Naive thymus-derived CD8-positive, alpha-beta T cell (primary cell): ENCODE results near the gene C10orf71. TPM values are rescaled to one million over a fixed set of nuclear protein-coding genes. Genes with fewer than 3 reads are reported as not detected.

ENCODE experiments used
- ATAC-seq, 2 donors: fragments of 150-1000 bp; cut with Tn5 transposase in 1 of 2; sonication (Bioruptor Pico), chemical (Tn5 transposase) in 1 of 2; 1 replicate in 1 of 2; 2 replicates in 1 of 2; pipeline ENCODE4 v1.10.0; 2021; ENCODE audit warnings: mild to moderate bottlenecking in 2 of 2, moderate library complexity in 2 of 2
- POLR2A ChIA-PET: fragments of 350-600 bp; sonication (Branson Sonifier 250); formaldehyde crosslinking; loops from one replicate; lab custom pipeline; 2021; ENCODE audit warnings: antibody characterized with exemption; lab: Charles Lee
- DNase-seq, 10 donors: peaks; one replicate each; pipeline versions ENCODE4 v3.0.0 to v3.0.0-alpha.2; 2020 to 2022
- H3K27ac Mint-ChIP-seq, 10 donors: one replicate each; pipeline ENCODE4 v1.8.0; 2020 to 2022; ENCODE audit warnings: mild to moderate bottlenecking in 10 of 10, mixed read lengths in 10 of 10, moderate library complexity in 4 of 10, inconsistent platforms in 1 of 10
- H3K27me3 Mint-ChIP-seq, 5 donors: one replicate each; pipeline ENCODE4 v1.8.0; 2021 to 2022; ENCODE audit warnings: mixed read lengths in 5 of 5
- H3K36me3 Mint-ChIP-seq, 3 donors: one replicate each; pipeline ENCODE4 v1.8.0; 2020 to 2022; ENCODE audit warnings: mixed read lengths in 3 of 3, mild to moderate bottlenecking in 2 of 3, inconsistent platforms in 1 of 3
- H3K4me1 Mint-ChIP-seq, 4 donors: one replicate each; pipeline ENCODE4 v1.8.0; 2021 to 2022; ENCODE audit warnings: mixed read lengths in 4 of 4
- H3K4me3 Mint-ChIP-seq, 10 donors: one replicate each; pipeline ENCODE4 v1.8.0; 2020 to 2022; ENCODE audit warnings: mild to moderate bottlenecking in 10 of 10, mixed read lengths in 10 of 10, moderate library complexity in 6 of 10, inconsistent platforms in 1 of 10
- H3K9me3 Mint-ChIP-seq, 9 donors: one replicate each; pipeline ENCODE4 v1.8.0; 2020 to 2022; ENCODE audit warnings: mixed read lengths in 9 of 9, mild to moderate bottlenecking in 3 of 9, inconsistent platforms in 1 of 9, moderate library complexity in 1 of 9
- polyA plus RNA-seq, 3 donors: library from polyadenylated mRNA; unstranded; fragments of 300-500 nt; fragmentation: Illumina TruSeq; gene quantifications; one replicate each; pipeline ENCODE4 v1.2.3, GENCODE V29; 2021
- total RNA-seq, 8 experiments: library from RNA in 2 of 8; stranded (reverse) in 2 of 8; gene quantifications; one replicate each; pipeline ENCODE4 v1.2.3 and lab custom pipeline; 2021 to 2026

Gene C10orf71
- total and polyA plus RNA-seq, 5 experiments from 2014 or later, result not detected

GRCh38 chr10:49327036-49327813 is 28.3 kb downstream of the C10orf71 start:
- no peak for DNase-seq
- no peak overlapping the region for H3K4me3 Mint-ChIP-seq
- no peak for ATAC-seq
- peaks cover 0 to 1% (median 0%) of the 10 kb centered on the region in 5 donors for H3K27me3 Mint-ChIP-seq
- H3K4me1 Mint-ChIP-seq, result no peaks in the 10 kb centered on the region
- no peak overlapping the region for H3K27ac Mint-ChIP-seq
- POLR2A ChIA-PET, result no interaction called here
- no peaks in the 10 kb centered on the region for H3K9me3 Mint-ChIP-seq
- no peaks in the 10 kb centered on the region for H3K36me3 Mint-ChIP-seq

- H3K36me3 Mint-ChIP-seq, result peaks cover 0 to under 1% (median 0%) of the 10 kb centered on the region in 3 donors
- POLR2A ChIA-PET, result no interaction called here
- H3K9me3 Mint-ChIP-seq, result no peaks in the 10 kb centered on the region
- H3K4me3 Mint-ChIP-seq, result no peak overlapping the region
- peaks cover 0 to 1% (median 0%) of the 10 kb centered on the region in 5 donors for H3K27me3 Mint-ChIP-seq
- H3K4me1 Mint-ChIP-seq, result no peaks in the 10 kb centered on the region
- H3K27ac Mint-ChIP-seq, result no peak overlapping the region
- no peak for DNase-seq
- no peak for ATAC-seq
These were observed 29.6 kb downstream of the C10orf71 start for GRCh38 chr10:49328401-49329145.

- Mint-ChIP-seq H3K4me3 (no peak overlapping the region), H3K36me3 (peaks cover 0 to 6% (median 4%) of the 10 kb centered on the region in 3 donors), H3K4me1 (no peaks in the 10 kb centered on the region), H3K27ac (no peak overlapping the region), H3K27me3 (peaks cover 0 to 5% (median 0%) of the 10 kb centered on the region in 5 donors), H3K9me3 (peaks cover 0 to 2% (median 0%) of the 10 kb centered on the region in 9 donors)
- DNase-seq (no peak), ATAC-seq (no peak)
- POLR2A ChIA-PET, result no interaction called here
These were observed 30.2 kb downstream of the C10orf71 start for GRCh38 chr10:49329146-49329505.

DNA sequence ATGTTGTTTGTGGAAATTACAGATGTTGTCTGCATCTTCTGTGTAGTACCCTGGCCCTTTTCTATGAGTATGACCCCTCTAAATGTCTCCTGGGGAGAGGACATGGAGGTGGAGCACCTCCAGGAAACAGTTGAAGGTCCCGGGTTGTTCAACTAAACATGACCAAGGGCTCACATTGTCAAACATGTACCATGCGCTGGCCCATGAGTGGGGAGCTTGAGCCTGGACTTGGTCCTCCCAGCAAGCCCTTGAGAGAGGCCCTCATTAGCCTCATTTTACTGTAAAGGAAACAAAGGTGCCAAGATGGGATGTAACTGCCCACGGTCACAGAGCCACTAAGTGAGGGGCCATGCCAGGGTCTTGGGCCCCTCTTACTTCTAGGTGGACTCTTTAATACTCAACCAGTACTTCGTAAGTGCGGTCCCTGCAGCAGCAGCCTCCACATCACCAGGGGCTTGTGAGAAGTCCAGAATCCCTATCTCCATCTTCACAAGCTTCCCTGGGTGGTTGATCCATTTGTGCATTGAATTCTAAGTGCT is 31.2 kb downstream of the C10orf71 start:
- Mint-ChIP-seq H3K27ac (no peak overlapping the region), H3K4me1 (peaks cover 4 to 6% (median 4%) of the 10 kb centered on the region in 4 donors), H3K36me3 (peaks cover 0 to 7% (median 4%) of the 10 kb centered on the region in 3 donors), H3K4me3 (no peak overlapping the region), H3K27me3 (peaks cover 0 to 5% (median 0%) of the 10 kb centered on the region in 5 donors), H3K9me3 (peaks cover 0 to 12% (median 6%) of the 10 kb centered on the region in 9 donors)
- ATAC-seq (no peak), DNase-seq (no peak)
- POLR2A ChIA-PET, result no interaction called here

- POLR2A ChIA-PET, result no interaction called here
- peaks cover 10 to 14% (median 12%) of the 10 kb centered on the region in 4 donors for H3K4me1 Mint-ChIP-seq
- peaks cover 0 to 17% (median 9%) of the 10 kb centered on the region in 3 donors for H3K36me3 Mint-ChIP-seq
- DNase-seq, result no peak
- no peak overlapping the region for H3K27ac Mint-ChIP-seq
- H3K27me3 Mint-ChIP-seq, result peaks cover 0 to 5% (median 0%) of the 10 kb centered on the region in 5 donors
- H3K4me3 Mint-ChIP-seq, result no peak overlapping the region
- no peak for ATAC-seq
- peaks cover 0 to 25% (median 14%) of the 10 kb centered on the region in 9 donors for H3K9me3 Mint-ChIP-seq
These were observed 32.5 kb downstream of the C10orf71 start for GRCh38 chr10:49331431-49331830.

- Mint-ChIP-seq H3K27ac (no peak overlapping the region), H3K4me3 (no peak overlapping the region), H3K27me3 (peaks cover 0 to 5% (median 0%) of the 10 kb centered on the region in 5 donors), H3K36me3 (peaks cover 0 to 17% (median 9%) of the 10 kb centered on the region in 3 donors), H3K4me1 (peaks cover 10 to 14% (median 12%) of the 10 kb centered on the region in 4 donors), H3K9me3 (peaks cover 0 to 25% (median 14%) of the 10 kb centered on the region in 9 donors)
- DNase-seq (no peak), ATAC-seq (no peak)
- POLR2A ChIA-PET, result no interaction called here
These were observed 33.4 kb downstream of the C10orf71 start for GRCh38 chr10:49332333-49332732.

DNA sequence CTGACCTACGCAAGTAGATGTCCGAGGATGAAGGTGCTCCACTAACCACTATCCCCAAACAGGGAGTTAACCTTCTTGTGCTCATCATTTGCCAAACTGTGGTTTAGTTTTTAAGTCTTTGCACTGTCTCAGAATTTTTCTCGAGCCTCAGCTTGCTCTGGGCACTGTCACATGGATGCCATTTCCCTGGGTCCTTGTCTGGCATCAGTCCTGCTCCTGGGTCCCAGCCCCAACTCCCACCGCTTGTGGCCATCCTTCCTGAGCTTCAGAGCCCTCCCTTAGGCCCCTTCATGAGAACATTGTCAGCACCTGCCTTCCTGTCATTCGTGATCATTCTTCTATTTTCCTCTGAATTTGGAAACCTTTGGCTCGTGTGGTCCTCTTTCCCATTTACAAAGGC is 33.8 kb downstream of the C10orf71 start:
- peaks cover 0 to 25% (median 14%) of the 10 kb centered on the region in 9 donors for H3K9me3 Mint-ChIP-seq
- DNase-seq, result no peak
- H3K4me1 Mint-ChIP-seq, result peaks cover 10 to 14% (median 12%) of the 10 kb centered on the region in 4 donors
- no peak for ATAC-seq
- H3K4me3 Mint-ChIP-seq, result no peak overlapping the region
- H3K27me3 Mint-ChIP-seq, result peaks cover 0 to 5% (median 0%) of the 10 kb centered on the region in 5 donors
- POLR2A ChIA-PET, result no interaction called here
- H3K36me3 Mint-ChIP-seq, result peaks cover 0 to 17% (median 9%) of the 10 kb centered on the region in 3 donors
- H3K27ac Mint-ChIP-seq, result no peak overlapping the region

DNA sequence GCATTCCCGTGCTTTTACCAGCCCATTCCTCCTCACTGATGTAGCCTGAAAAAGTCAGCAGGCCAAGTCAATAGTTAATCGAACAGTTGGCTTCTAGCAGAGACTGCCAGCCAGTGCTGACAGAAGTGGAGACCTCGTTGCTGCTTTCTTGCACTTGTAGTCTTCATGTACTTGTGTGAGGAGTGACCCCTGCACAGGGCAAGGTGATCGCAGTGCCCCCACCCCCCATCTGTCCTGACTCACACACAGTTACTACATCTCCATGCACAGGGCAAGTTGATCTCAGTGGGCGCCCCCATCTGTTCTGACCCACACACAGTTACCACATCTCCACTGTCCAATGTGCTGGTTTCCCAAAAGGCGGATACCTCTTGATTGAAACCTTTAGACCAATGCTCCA is 34.2 kb downstream of the C10orf71 start:
- Mint-ChIP-seq H3K36me3 (peaks cover 0 to 17% (median 9%) of the 10 kb centered on the region in 3 donors), H3K9me3 (peaks cover 0 to 25% (median 14%) of the 10 kb centered on the region in 9 donors), H3K4me3 (no peak overlapping the region), H3K4me1 (peaks cover 10 to 14% (median 12%) of the 10 kb centered on the region in 4 donors), H3K27ac (peak overlapping the region in 1 of 10 donors; percentile 79), H3K27me3 (peaks cover 0 to 5% (median 0%) of the 10 kb centered on the region in 5 donors)
- POLR2A ChIA-PET, result no interaction called here
- no peak for DNase-seq
- no peak for ATAC-seq

- ATAC-seq (no peak), DNase-seq (no peak)
- Mint-ChIP-seq H3K9me3 (peaks cover 0 to 25% (median 14%) of the 10 kb centered on the region in 9 donors), H3K4me3 (peak overlapping the region in 3 of 10 donors; percentile 5 to 57 (median 12)), H3K4me1 (peaks cover 10 to 14% (median 12%) of the 10 kb centered on the region in 4 donors), H3K27me3 (peaks cover 0 to 8% (median 5%) of the 10 kb centered on the region in 5 donors), H3K27ac (peak overlapping the region in 5 of 10 donors; percentile 3 to 73 (median 61)), H3K36me3 (peaks cover 0 to 22% (median 9%) of the 10 kb centered on the region in 3 donors)
- POLR2A ChIA-PET, result no interaction called here
These were observed 36.0 kb downstream of the C10orf71 start for GRCh38 chr10:49334964-49335363.

DNA sequence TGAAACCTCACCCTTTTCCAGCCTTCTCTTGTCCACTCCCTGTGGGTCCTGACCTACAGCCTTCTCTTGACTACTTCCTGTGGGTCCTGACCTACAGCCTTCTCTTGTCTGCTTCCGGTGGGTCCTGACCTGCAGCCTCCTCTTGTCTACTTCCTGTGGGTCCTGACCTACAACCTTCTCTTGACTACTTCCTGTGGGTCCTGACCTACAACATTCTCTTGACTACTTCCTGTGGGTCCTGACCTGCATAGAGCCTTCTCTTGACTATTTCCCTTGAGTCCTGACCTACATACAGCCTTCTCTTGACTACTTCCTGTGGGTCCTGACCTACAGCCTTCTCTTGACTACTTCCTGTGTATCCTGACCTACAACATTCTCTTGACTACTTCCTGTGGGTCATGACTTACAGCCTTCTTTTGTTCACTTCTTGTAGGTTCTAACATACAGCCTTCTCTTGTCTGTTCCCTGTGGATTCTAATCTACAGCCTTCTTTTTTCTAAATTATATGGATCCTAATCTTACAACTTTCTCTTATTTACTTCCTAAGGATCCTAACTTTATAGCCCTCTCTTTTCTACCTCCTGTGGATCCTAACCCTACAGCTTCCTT is 36.5 kb downstream of the C10orf71 start:
- POLR2A ChIA-PET, result no interaction called here
- Mint-ChIP-seq H3K36me3 (peaks cover 0 to 22% (median 9%) of the 10 kb centered on the region in 3 donors), H3K27ac (peak overlapping the region in 6 of 10 donors; percentile 3 to 73 (median 48)), H3K9me3 (peaks cover 0 to 25% (median 14%) of the 10 kb centered on the region in 9 donors), H3K4me3 (peak overlapping the region in 5 of 10 donors; percentile 5 to 57 (median 12)), H3K4me1 (peaks cover 10 to 14% (median 12%) of the 10 kb centered on the region in 4 donors), H3K27me3 (peaks cover 0 to 8% (median 6%) of the 10 kb centered on the region in 5 donors)
- DNase-seq (no peak), ATAC-seq (no peak)

- DNase-seq, result no peak
- no peak for ATAC-seq
- H3K4me3 Mint-ChIP-seq, result no peak overlapping the region
- H3K27me3 Mint-ChIP-seq, result peaks cover 4 to 10% (median 8%) of the 10 kb centered on the region in 5 donors
- peaks cover 0 to 21% (median 9%) of the 10 kb centered on the region in 3 donors for H3K36me3 Mint-ChIP-seq
- no peak overlapping the region for H3K27ac Mint-ChIP-seq
- H3K4me1 Mint-ChIP-seq, result peaks cover 10 to 14% (median 12%) of the 10 kb centered on the region in 4 donors
- POLR2A ChIA-PET, result no interaction called here
- peaks cover 0 to 25% (median 14%) of the 10 kb centered on the region in 9 donors for H3K9me3 Mint-ChIP-seq
These were observed 39.6 kb downstream of the C10orf71 start for GRCh38 chr10:49338604-49339003.

- Mint-ChIP-seq H3K4me1 (no peaks in the 10 kb centered on the region), H3K36me3 (peaks cover 0 to 3% (median 0%) of the 10 kb centered on the region in 3 donors), H3K27ac (no peak overlapping the region), H3K27me3 (peaks cover 0 to 9% (median 4%) of the 10 kb centered on the region in 5 donors), H3K9me3 (peaks cover 0 to 6% (median 0%) of the 10 kb centered on the region in 9 donors), H3K4me3 (no peak overlapping the region)
- no peak for ATAC-seq
- no peak for DNase-seq
- POLR2A ChIA-PET, result no interaction called here
These were observed 45.9 kb downstream of the C10orf71 start for GRCh38 chr10:49344840-49345239.
